HCT116 (cell line): ENCODE measurements around the gene WDFY2. TPM values are rescaled to one million over a fixed set of nuclear protein-coding genes. Genes with fewer than 3 reads are reported as not detected.

Experiments
- ATAC-seq: fragments of 200-7000 bp; cut with Tn5 transposase; 2 replicates; pipeline ENCODE4 v1.9.1; 2020; ENCODE audit warnings: mild to moderate bottlenecking, moderate library complexity
- BruUV-seq: library from RNA; stranded (reverse); fragments of 400-500 nt; replicated peaks from 2 replicates; lab custom pipeline; 2021; lab: Mats Ljungman, UMichigan
- CTCF ChIA-PET: fragments of 300-600 bp; sonication (Branson Sonifier 250); formaldehyde crosslinking; loops from one replicate; lab custom pipeline; 2021; ENCODE audit warnings: antibody characterized with exemption; lab: Charles Lee
- POLR2A ChIA-PET: fragments of 300-600, 350-600 bp; sonication (Branson Sonifier 250); formaldehyde crosslinking; loops from one replicate; lab custom pipeline; 2021; ENCODE audit warnings: antibody characterized with exemption; lab: Charles Lee
- RAD21 ChIA-PET, 2 experiments: fragments of 300-600 bp; sonication (Branson Sonifier 250); formaldehyde crosslinking; loops; one replicate each; lab custom pipeline; 2023; ENCODE audit warnings: low total read pairs in 2 of 2; ENCODE audit not compliant: uncharacterized antibody in 2 of 2, unreplicated experiment in 2 of 2, low non-redundant PET in 1 of 2; lab: Charles Lee
- DNase-seq: peaks from one replicate; pipeline ENCODE4 v3.0.0-alpha.2; 2010; ENCODE audit warnings: low read depth, low spot score
- H2AFZ ChIP-seq: fragments of 200-600 bp; shearing (Covaris generic), sonication (generic); 2 replicates; pipeline ENCODE4 v1.6.1; 2017; ENCODE audit warnings: low read depth, mixed run types, mixed read lengths, antibody characterized with exemption, low read length; ENCODE audit not compliant: poor library complexity, severe bottlenecking
- H3K27ac ChIP-seq: 2 replicates; pipeline ENCODE4 v1.5.1; 2012; ENCODE audit warnings: low read depth, low read length
- H3K27me3 ChIP-seq: fragments of 200-600 bp; sonication (generic); 2 replicates; pipeline ENCODE4 v1.6.1; 2016; ENCODE audit warnings: mixed run types, low read length, mixed read lengths; ENCODE audit not compliant: insufficient read depth
- H3K36me3 ChIP-seq, 2 experiments: fragments of 200-500 bp in 1 of 2; fragments of 200-600 bp in 1 of 2; sonication (Bioruptor generic) in 1 of 2; sonication (generic) in 1 of 2; 2 replicates each; pipeline versions ENCODE4 v1.5.1 to v1.6.1; 2014 to 2016; ENCODE audit warnings: low read length in 2 of 2, inconsistent platforms in 1 of 2, mixed read lengths in 1 of 2, mixed run types in 1 of 2; ENCODE audit not compliant: insufficient read depth in 2 of 2, control insufficient read depth in 1 of 2
- H3K4me1 ChIP-seq, 2 experiments: fragments of 200-600 bp in 1 of 2; sonication (generic) in 1 of 2; 2 replicates each; pipeline versions ENCODE4 v1.5.1 to v1.6.1; 2012 to 2017; ENCODE audit warnings: low read length in 2 of 2, inconsistent platforms in 1 of 2, mild to moderate bottlenecking in 1 of 2, mixed read lengths in 1 of 2, mixed run types in 1 of 2, moderate library complexity in 1 of 2; ENCODE audit not compliant: insufficient read depth in 2 of 2, control insufficient read depth in 1 of 2
- H3K4me2 ChIP-seq: fragments of 200-600 bp; sonication (generic); 2 replicates; pipeline ENCODE4 v1.6.1; 2017; ENCODE audit warnings: mixed run types, low read length, mixed read lengths
- H3K4me3 ChIP-seq, 2 experiments: fragments of 200-600 bp in 1 of 2; sonication (generic) in 1 of 2; replicated peaks in 1 of 2; 2 replicates each; pipeline ENCODE4 v1.5.1; 2011 to 2016; ENCODE audit warnings: low read length in 2 of 2, control low read depth in 1 of 2, low read depth in 1 of 2, mild to moderate bottlenecking in 1 of 2, mixed read lengths in 1 of 2, mixed run types in 1 of 2
- H3K79me2 ChIP-seq: fragments of 200-600 bp; sonication (generic); 2 replicates; pipeline ENCODE4 v1.6.1; 2017; ENCODE audit warnings: mild to moderate bottlenecking, mixed run types, low read length, moderate library complexity, mixed read lengths; ENCODE audit not compliant: insufficient read depth
- H3K9ac ChIP-seq: fragments of 200-600 bp; sonication (generic); 2 replicates; pipeline ENCODE4 v1.6.1; 2016; ENCODE audit warnings: low read length, mixed read lengths
- H3K9me2 ChIP-seq: fragments of 200-600 bp; sonication (generic), shearing (Covaris generic); 2 replicates; pipeline ENCODE4 v1.6.1; 2017; ENCODE audit warnings: mixed run types, mild to moderate bottlenecking, moderate library complexity; ENCODE audit not compliant: insufficient read depth
- H3K9me3 ChIP-seq, 2 experiments: fragments of 200-500 bp in 1 of 2; fragments of 200-600 bp in 1 of 2; sonication (Bioruptor generic) in 1 of 2; sonication (generic) in 1 of 2; 2 replicates each; pipeline ENCODE4 v1.6.1; 2014 to 2017; ENCODE audit warnings: low read length in 2 of 2, mixed read lengths in 2 of 2, inconsistent platforms in 1 of 2, low read depth in 1 of 2, mild to moderate bottlenecking in 1 of 2, mixed run types in 1 of 2, moderate library complexity in 1 of 2; ENCODE audit not compliant: control insufficient read depth in 1 of 2, insufficient read depth in 1 of 2
- H4K20me1 ChIP-seq: fragments of 200-600 bp; sonication (generic), shearing (Covaris generic); 2 replicates; pipeline ENCODE4 v1.6.1; 2017; ENCODE audit warnings: mixed run types, mild to moderate bottlenecking, moderate library complexity; ENCODE audit not compliant: insufficient read depth
- ATF3 ChIP-seq: IDR thresholded peaks from 2 replicates; pipeline ENCODE4 v1.6.1; 2012
- CBX3 ChIP-seq: IDR thresholded peaks from 2 replicates; pipeline ENCODE4 v1.6.1; 2012; ENCODE audit warnings: low read depth
- CTCF ChIP-seq, 3 experiments: fragments of 200-600 bp in 1 of 3; sonication (generic) in 1 of 3; IDR thresholded peaks in 2 of 3; conservative IDR thresholded peaks in 1 of 3; 2 replicates each; pipeline ENCODE4 v1.5.1; 2012 to 2017; ENCODE audit warnings: low read depth in 2 of 3, low read length in 2 of 3, antibody characterized with exemption in 1 of 3, borderline replicate concordance in 1 of 3, control low read depth in 1 of 3, mild to moderate bottlenecking in 1 of 3, mixed read lengths in 1 of 3, mixed run types in 1 of 3, moderate library complexity in 1 of 3; ENCODE audit not compliant: insufficient read depth in 1 of 3
- EZH2 ChIP-seq: fragments of 200-600 bp; sonication (generic); IDR thresholded peaks from 2 replicates; pipeline ENCODE4 v1.6.1; 2017; ENCODE audit warnings: antibody characterized with exemption, mixed run types
- EZH2phosphoT487 ChIP-seq: fragments of 200-600 bp; IDR thresholded peaks from 2 replicates; pipeline ENCODE4 v1.6.1; 2018; ENCODE audit warnings: antibody characterized with exemption, borderline replicate concordance
- FOSL1 ChIP-seq: IDR thresholded peaks from 2 replicates; pipeline ENCODE4 v1.6.1; 2012; ENCODE audit warnings: low read depth
- JUND ChIP-seq: IDR thresholded peaks from 2 replicates; pipeline ENCODE4 v1.6.1; 2012
- MAX ChIP-seq: IDR thresholded peaks from 2 replicates; pipeline ENCODE4 v1.6.1; 2012
- POLR2A ChIP-seq: IDR thresholded peaks from 2 replicates; pipeline ENCODE4 v1.7.0; 2011; ENCODE audit warnings: borderline replicate concordance; ENCODE audit not compliant: insufficient read depth, insufficient read length; ENCODE audit errors: extremely low read depth
- POLR2AphosphoS5 ChIP-seq: IDR thresholded peaks from 2 replicates; pipeline ENCODE4 v1.6.1; 2011; ENCODE audit warnings: mild to moderate bottlenecking, low read depth, low read length, moderate library complexity
- RAD21 ChIP-seq: IDR thresholded peaks from 2 replicates; pipeline ENCODE4 v1.6.1; 2012; ENCODE audit warnings: low read depth, mild to moderate bottlenecking
- SIN3A ChIP-seq: IDR thresholded peaks from 2 replicates; pipeline ENCODE4 v1.6.1; 2012; ENCODE audit warnings: low read depth
- SP1 ChIP-seq: IDR thresholded peaks from 2 replicates; pipeline ENCODE4 v1.6.1; 2012; ENCODE audit warnings: low read depth
- SRF ChIP-seq: IDR thresholded peaks from 2 replicates; pipeline ENCODE4 v1.6.1; 2012; ENCODE audit warnings: low read depth
- TCF7L2 ChIP-seq: IDR thresholded peaks from 2 replicates; pipeline ENCODE4 v1.7.0; 2011; ENCODE audit warnings: borderline replicate concordance, inconsistent platforms; ENCODE audit not compliant: insufficient read depth, insufficient read length; ENCODE audit errors: extremely low read depth
- ZFX ChIP-seq: fragments of 450-650 bp; IDR thresholded peaks from 2 replicates; pipeline ENCODE4 v1.6.1; 2017
- ZNF274 ChIP-seq: fragments of 200-500 bp; sonication (Bioruptor generic); IDR thresholded peaks from 2 replicates; pipeline ENCODE4 v1.6.1; 2014; ENCODE audit warnings: mild to moderate bottlenecking, low read depth, low read length, inconsistent platforms
- intact Hi-C: fragments of 100-400 bp; cut with micrococcal nuclease; formaldehyde crosslinking; loops from 2 replicates; pipeline ENCODE4 v1.10.0; 2022
- total RNA-seq: library from RNA; stranded (reverse); gene quantifications from one replicate; pipeline ENCODE4 v1.2.1, GENCODE V29; 2021; ENCODE audit not compliant: unreplicated experiment
- TF ChIP-seq, protein P1 (sequence below): IDR thresholded peaks from 2 replicates; pipeline ENCODE4 v1.6.1; 2011; ENCODE audit warnings: mild to moderate bottlenecking, low read length, moderate library complexity; ENCODE audit not compliant: insufficient replicate concordance; ENCODE audit errors: extremely low read depth

WDFY2 gene
- total RNA-seq, 1 experiment from 2014 or later, result 6.1 TPM

DNA sequence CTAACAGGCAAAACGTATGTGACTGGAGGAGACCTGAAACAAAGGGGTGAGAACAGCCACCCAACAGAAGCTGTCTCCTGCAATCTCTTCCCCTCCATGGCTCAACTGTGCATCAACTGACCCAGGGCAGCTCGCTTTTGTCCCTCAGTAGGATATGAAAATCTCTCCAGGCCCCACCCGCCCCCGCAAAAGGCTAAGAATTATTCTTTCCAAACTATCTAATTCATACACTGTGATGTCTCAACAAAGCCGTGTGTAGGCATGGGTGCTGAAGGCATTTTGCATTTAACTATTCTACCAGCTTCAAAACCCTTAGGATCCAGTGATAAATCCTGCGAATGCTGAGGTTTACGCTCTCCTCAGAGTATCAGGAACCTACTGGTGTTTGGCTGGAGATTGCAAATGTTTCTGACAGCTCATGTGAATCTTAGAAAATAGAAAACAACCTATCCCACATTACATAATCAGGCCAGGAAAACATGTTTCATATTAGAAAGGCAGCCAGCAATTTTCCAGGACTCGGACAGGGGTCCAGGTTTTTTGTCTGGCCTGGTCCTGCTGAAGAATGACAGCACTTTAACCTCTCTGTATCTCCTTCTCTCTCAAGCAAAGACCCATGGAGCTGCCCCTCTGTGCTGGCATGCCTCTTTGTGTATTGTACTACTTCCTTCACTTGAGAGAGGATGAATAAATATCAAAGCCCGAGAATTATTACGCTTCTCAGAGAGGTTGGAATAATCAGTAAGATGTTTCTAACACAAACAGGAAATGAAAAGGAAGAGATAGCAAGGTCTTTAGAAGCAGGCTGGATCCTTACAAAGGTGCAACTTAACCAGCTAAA lies 202.4 kb downstream of the WDFY2 start:
- H3K4me3 ChIP-seq, result no peak overlapping the region
- H3K4me2 ChIP-seq, result no peak overlapping the region
- CTCF ChIA-PET, result interaction anchor here (1.0 to 1.2 kb wide), 2 partner anchors 11 to 661 kb away, joined by 3 to 4 read pairs; no protein-coding TSS in a partner anchor
- TF ChIP-seq SIN3A (no peak), RAD21 (no peak), ZNF274 (no peak), MAX (no peak), SP1 (no peak), ATF3 (no peak), POLR2AphosphoS5 (no peak), SRF (no peak), JUND (no peak), EZH2 (no peak), FOSL1 (no peak), CBX3 (no peak), ZFX (no peak), TCF7L2 (no peak), POLR2A (no peak), EZH2phosphoT487 (no peak), CTCF (IDR thresholded peaks at IDR 0.05 in 2 of 3, conservative IDR thresholded peaks at IDR 0.05 in 1 of 3; ENCODE audit: borderline replicate concordance in 1 of 3, insufficient read depth in 1 of 3, low read depth in 2 of 3, low read length in 2 of 3) (no peak)
- TF ChIP-seq, protein P1, sequence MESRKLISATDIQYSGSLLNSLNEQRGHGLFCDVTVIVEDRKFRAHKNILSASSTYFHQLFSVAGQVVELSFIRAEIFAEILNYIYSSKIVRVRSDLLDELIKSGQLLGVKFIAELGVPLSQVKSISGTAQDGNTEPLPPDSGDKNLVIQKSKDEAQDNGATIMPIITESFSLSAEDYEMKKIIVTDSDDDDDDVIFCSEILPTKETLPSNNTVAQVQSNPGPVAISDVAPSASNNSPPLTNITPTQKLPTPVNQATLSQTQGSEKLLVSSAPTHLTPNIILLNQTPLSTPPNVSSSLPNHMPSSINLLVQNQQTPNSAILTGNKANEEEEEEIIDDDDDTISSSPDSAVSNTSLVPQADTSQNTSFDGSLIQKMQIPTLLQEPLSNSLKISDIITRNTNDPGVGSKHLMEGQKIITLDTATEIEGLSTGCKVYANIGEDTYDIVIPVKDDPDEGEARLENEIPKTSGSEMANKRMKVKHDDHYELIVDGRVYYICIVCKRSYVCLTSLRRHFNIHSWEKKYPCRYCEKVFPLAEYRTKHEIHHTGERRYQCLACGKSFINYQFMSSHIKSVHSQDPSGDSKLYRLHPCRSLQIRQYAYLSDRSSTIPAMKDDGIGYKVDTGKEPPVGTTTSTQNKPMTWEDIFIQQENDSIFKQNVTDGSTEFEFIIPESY, result no peak
- H3K4me1 ChIP-seq, result no peaks in the 10 kb centered on the region
- no peak overlapping the region for H3K27ac ChIP-seq
- H3K9me2 ChIP-seq, result no peaks in the 10 kb centered on the region
- no peak overlapping the region for H2AFZ ChIP-seq
- H3K27me3 ChIP-seq, result no peaks in the 10 kb centered on the region
- ATAC-seq, result no peak
- no TSS peak for BruUV-seq
- no peak for DNase-seq
- intact Hi-C loops, result no loop called here
- no peak overlapping the region for H3K9ac ChIP-seq
- POLR2A ChIA-PET, result no interaction called here
- RAD21 ChIA-PET, result no interaction called here
- no peaks in the 10 kb centered on the region for H3K36me3 ChIP-seq
- H4K20me1 ChIP-seq, result no peaks in the 10 kb centered on the region
- no peaks in the 10 kb centered on the region for H3K9me3 ChIP-seq
- H3K79me2 ChIP-seq, result no peaks in the 10 kb centered on the region
